Suprapubic skin (tissue), 4 donors: ENCODE data around the gene ABCC9. TPM values are rescaled to one million over a fixed set of nuclear protein-coding genes. Genes with fewer than 3 reads are reported as not detected.

Experiments
- DNase-seq, 2 donors: peaks; one replicate each; pipeline ENCODE4 v3.0.0-alpha.2; 2019; ENCODE audit warnings: low spot score in 2 of 2
- H3K27ac ChIP-seq: fragments of 200-600 bp; sonication (generic); one replicate; pipeline ENCODE4 v1.5.1; 2019
- H3K27me3 ChIP-seq: fragments of 200-600 bp; sonication (generic); one replicate; pipeline ENCODE4 v1.5.1; 2019
- H3K36me3 ChIP-seq: fragments of 200-600 bp; sonication (generic); one replicate; pipeline ENCODE4 v1.5.1; 2019
- H3K4me1 ChIP-seq: fragments of 200-600 bp; sonication (generic); one replicate; pipeline ENCODE4 v1.5.1; 2019
- H3K4me3 ChIP-seq: fragments of 200-600 bp; sonication (generic); one replicate; pipeline ENCODE4 v1.5.1; 2019; ENCODE audit warnings: mild to moderate bottlenecking
- H3K9me3 ChIP-seq: fragments of 200-600 bp; sonication (generic); one replicate; pipeline ENCODE4 v1.5.1; 2019
- CTCF ChIP-seq, 2 donors: fragments of 200-600 bp in 1 of 2; fragments of 450-650 bp in 1 of 2; sonication (generic) in 1 of 2; IDR thresholded peaks; one replicate each; pipeline ENCODE4 v1.5.1; 2016 to 2019; ENCODE audit warnings: antibody characterized with exemption in 2 of 2, mild to moderate bottlenecking in 1 of 2, moderate library complexity in 1 of 2
- EP300 ChIP-seq: sonication (generic); formaldehyde crosslinking; IDR thresholded peaks from one replicate; pipeline ENCODE4 v1.6.1; 2017; ENCODE audit warnings: antibody characterized with exemption
- POLR2A ChIP-seq, 2 donors: fragments of 450-650 bp; IDR thresholded peaks; one replicate each; pipeline ENCODE4 v1.6.1; 2017; ENCODE audit warnings: antibody characterized with exemption in 2 of 2, mild to moderate bottlenecking in 2 of 2, moderate library complexity in 2 of 2
- POLR2AphosphoS5 ChIP-seq, 3 donors: sonication (generic); formaldehyde crosslinking; IDR thresholded peaks; one replicate each; pipeline ENCODE4 v1.6.1; 2017; ENCODE audit warnings: antibody characterized with exemption in 3 of 3
- WGBS: methylation state at CpG from one replicate; pipeline ENCODE4 v1.1.5; 2018; 5-methylcytosine and 5-hydroxymethylcytosine counted together
- total RNA-seq, 4 donors: library from RNA; depleted of rRNA; stranded (reverse); fragments of >200 nt; gene quantifications; one replicate each; pipeline ENCODE4 v1.1.0, GENCODE V29; 2016

ABCC9 gene
- total RNA-seq, 4 donors from 2014 or later = 7.8 to 9.6 (median 8.1) TPM

GRCh38 chr12:21984375-21984774 is 43.1 kb upstream of the ABCC9 start:
- Histone ChIP-seq H3K27ac (no peak overlapping the region), H3K4me3 (no peak overlapping the region), H3K4me1 (no peaks in the 10 kb centered on the region), H3K27me3 (no peaks in the 10 kb centered on the region), H3K36me3 (no peaks in the 10 kb centered on the region), H3K9me3 (no peaks in the 10 kb centered on the region)
- no peak for DNase-seq
- TF ChIP-seq POLR2AphosphoS5 (IDR thresholded peaks at IDR 0.05) (no peak), EP300 (no peak), POLR2A (IDR thresholded peaks at IDR 0.05) (no peak), CTCF (IDR thresholded peaks at IDR 0.05) (no peak)

GRCh38 chr12:21983095-21983494 is 41.9 kb upstream of the ABCC9 start:
- DNase-seq = no peak
- 83% methylated on average over 3 of the region's 3 CpGs for WGBS
- Histone ChIP-seq H3K4me3 (no peak overlapping the region), H3K27me3 (no peaks in the 10 kb centered on the region), H3K27ac (no peak overlapping the region), H3K36me3 (no peaks in the 10 kb centered on the region), H3K4me1 (no peaks in the 10 kb centered on the region), H3K9me3 (no peaks in the 10 kb centered on the region)
- no peak for TF ChIP-seq POLR2A (IDR thresholded peaks at IDR 0.05)
- no peak for TF ChIP-seq CTCF (IDR thresholded peaks at IDR 0.05)

- Histone ChIP-seq H3K9me3 (no peaks in the 10 kb centered on the region), H3K27ac (no peak overlapping the region), H3K36me3 (no peaks in the 10 kb centered on the region), H3K4me3 (no peak overlapping the region), H3K27me3 (no peaks in the 10 kb centered on the region), H3K4me1 (no peaks in the 10 kb centered on the region)
- TF ChIP-seq CTCF (IDR thresholded peaks at IDR 0.05) = no peak
- TF ChIP-seq EP300 = no peak
- TF ChIP-seq POLR2AphosphoS5 (IDR thresholded peaks at IDR 0.05) = no peak
- no peak for TF ChIP-seq POLR2A (IDR thresholded peaks at IDR 0.05)
- WGBS = 85% methylated on average over 1 of the region's 1 CpG
- DNase-seq = no peak
These were observed 39.3 kb upstream of the ABCC9 start for GRCh38 chr12:21980544-21980943.

GRCh38 chr12:21975293-21975692 is 34.1 kb upstream of the ABCC9 start:
- WGBS = 93% methylated on average over 1 of the region's 1 CpG
- TF ChIP-seq EP300 (no peak), POLR2AphosphoS5 (IDR thresholded peaks at IDR 0.05) (no peak), CTCF (IDR thresholded peaks at IDR 0.05) (no peak), POLR2A (IDR thresholded peaks at IDR 0.05) (no peak)
- Histone ChIP-seq H3K36me3 (no peaks in the 10 kb centered on the region), H3K4me1 (peaks cover 4% of the 10 kb centered on the region), H3K27me3 (no peaks in the 10 kb centered on the region), H3K9me3 (no peaks in the 10 kb centered on the region), H3K4me3 (no peak overlapping the region), H3K27ac (no peak overlapping the region)
- no peak for DNase-seq

- Histone ChIP-seq H3K36me3 (no peaks in the 10 kb centered on the region), H3K4me1 (peaks cover 4% of the 10 kb centered on the region), H3K27me3 (no peaks in the 10 kb centered on the region), H3K27ac (no peak overlapping the region), H3K4me3 (no peak overlapping the region), H3K9me3 (no peaks in the 10 kb centered on the region)
- TF ChIP-seq EP300 (no peak), CTCF (IDR thresholded peaks at IDR 0.05) (no peak), POLR2A (IDR thresholded peaks at IDR 0.05) (no peak), POLR2AphosphoS5 (IDR thresholded peaks at IDR 0.05) (no peak)
- no peak for DNase-seq
These were observed 32.0 kb upstream of the ABCC9 start for GRCh38 chr12:21973221-21973620.
